Activated CD8-positive, alpha-beta T cell treated with anti-CD3 and anti-CD28 coated beads for 36 hours (primary cell): ENCODE results near the gene DNAH9. TPM values are rescaled to one million over a fixed set of nuclear protein-coding genes. Genes with fewer than 3 reads are reported as not detected.

Source experiments
- ATAC-seq: fragments of 200-7000 bp; cut with Tn5 transposase; one replicate; pipeline ENCODE4 v1.10.0; 2021; ENCODE audit warnings: mild to moderate bottlenecking, moderate library complexity
- CTCF ChIA-PET: fragments of 350-600 bp; sonication (Branson Sonifier 250); formaldehyde crosslinking; loops from one replicate; lab custom pipeline; 2021; ENCODE audit warnings: antibody characterized with exemption; lab: Charles Lee
- POLR2A ChIA-PET: fragments of 350-600 bp; sonication (Branson Sonifier 250); formaldehyde crosslinking; loops from one replicate; lab custom pipeline; 2021; ENCODE audit warnings: antibody characterized with exemption; lab: Charles Lee
- DNase-seq: peaks from one replicate; pipeline ENCODE4 v3.0.0-alpha.2; 2020
- H3K27ac Mint-ChIP-seq: one replicate; pipeline ENCODE4 v1.8.0; 2021; ENCODE audit warnings: mild to moderate bottlenecking, mixed read lengths
- H3K27me3 Mint-ChIP-seq: one replicate; pipeline ENCODE4 v1.8.0; 2021; ENCODE audit warnings: mixed read lengths
- H3K36me3 Mint-ChIP-seq: one replicate; pipeline ENCODE4 v1.8.0; 2021; ENCODE audit warnings: low read depth, mixed read lengths
- H3K4me1 Mint-ChIP-seq: one replicate; pipeline ENCODE4 v1.8.0; 2021; ENCODE audit warnings: low read depth, mixed read lengths
- H3K4me3 Mint-ChIP-seq: one replicate; pipeline ENCODE4 v1.8.0; 2021; ENCODE audit warnings: mild to moderate bottlenecking, moderate library complexity, mixed read lengths
- H3K9me3 Mint-ChIP-seq: one replicate; pipeline ENCODE4 v1.8.0; 2021; ENCODE audit warnings: mixed read lengths
- CTCF ChIP-seq: fragments of 200-600 bp; IDR thresholded peaks from one replicate; pipeline ENCODE4 v1.8.0; 2022; ENCODE audit warnings: antibody characterized with exemption, mild to moderate bottlenecking
- intact Hi-C: fragments of 100-400 bp; cut with micrococcal nuclease; formaldehyde crosslinking; loops from one replicate; pipeline ENCODE4 v1.10.0; 2022
- total RNA-seq, 2 experiments: library from RNA; stranded (reverse); gene quantifications; one replicate each; pipeline ENCODE4 v1.2.3, GENCODE V29; 2021

DNAH9 gene
- total RNA-seq, 2 experiments from 2014 or later: not detected

GRCh38 chr17:11986179-11986941 is 388.1 kb downstream of the DNAH9 start:
- Mint-ChIP-seq H3K9me3 (no peaks in the 10 kb centered on the region), H3K27ac (no peak overlapping the region), H3K4me3 (no peak overlapping the region), H3K27me3 (no peaks in the 10 kb centered on the region), H3K4me1 (peaks cover 3% of the 10 kb centered on the region), H3K36me3 (peaks cover 58% of the 10 kb centered on the region)
- intact Hi-C loops: no loop called here
- TF ChIP-seq CTCF: no peak
- POLR2A ChIA-PET: no interaction called here
- ATAC-seq (no peak), DNase-seq (no peak)
- CTCF ChIA-PET: interaction anchor here (0.8 to 1.5 kb wide), 6 partner anchors 9 to 114 kb away, joined by 3 to 7 read pairs (median 3); partner anchors contain the start of gene ZNF18

GRCh38 chr17:11986942-11987329 is 388.7 kb downstream of the DNAH9 start:
- TF ChIP-seq CTCF: peak; percentile 54
- ATAC-seq (no peak), DNase-seq (no peak)
- H3K4me1 Mint-ChIP-seq: peaks cover 3% of the 10 kb centered on the region
- H3K9me3 Mint-ChIP-seq: no peaks in the 10 kb centered on the region
- intact Hi-C loops: no loop called here
- H3K27me3 Mint-ChIP-seq: no peaks in the 10 kb centered on the region
- no peak overlapping the region for H3K4me3 Mint-ChIP-seq
- no peak overlapping the region for H3K27ac Mint-ChIP-seq
- ChIA-PET CTCF (interaction anchor here (0.8 to 1.5 kb wide), 6 partner anchors 9 to 115 kb away, joined by 3 to 7 read pairs (median 3); partner anchors contain the start of gene ZNF18), POLR2A (no interaction called here)
- peaks cover 57% of the 10 kb centered on the region for H3K36me3 Mint-ChIP-seq

- ChIA-PET CTCF (no interaction called here), POLR2A (interaction anchor here (1.3 to 1.5 kb wide), 2 partner anchors 16 to 34 kb away, joined by 3 to 4 read pairs; no protein-coding TSS in a partner anchor)
- TF ChIP-seq CTCF: no peak
These were observed 392.2 kb downstream of the DNAH9 start for GRCh38 chr17:11990363-11990983.

GRCh38 chr17:11991461-11991860 is 393.2 kb downstream of the DNAH9 start:
- H3K36me3 Mint-ChIP-seq: peaks cover 43% of the 10 kb centered on the region
- DNase-seq: no peak
- no peak for ATAC-seq
- TF ChIP-seq CTCF: no peak
- H3K4me3 Mint-ChIP-seq: no peak overlapping the region
- ChIA-PET CTCF (no interaction called here), POLR2A (interaction anchor here (1.3 to 1.5 kb wide), 2 partner anchors 15 to 33 kb away, joined by 3 to 4 read pairs; no protein-coding TSS in a partner anchor)
- no peaks in the 10 kb centered on the region for H3K9me3 Mint-ChIP-seq
- intact Hi-C loops: no loop called here
- no peaks in the 10 kb centered on the region for H3K27me3 Mint-ChIP-seq
- peaks cover 10% of the 10 kb centered on the region for H3K4me1 Mint-ChIP-seq
- H3K27ac Mint-ChIP-seq: no peak overlapping the region

More at GRCh38 chr17:11990363-11990983, 392.2 kb downstream of the DNAH9 start:
- Mint-ChIP-seq H3K27me3 (no peaks in the 10 kb centered on the region), H3K9me3 (no peaks in the 10 kb centered on the region), H3K36me3 (peaks cover 46% of the 10 kb centered on the region), H3K4me1 (peaks cover 5% of the 10 kb centered on the region), H3K27ac (no peak overlapping the region), H3K4me3 (no peak overlapping the region)
- ATAC-seq (no peak), DNase-seq (no peak)
- intact Hi-C loops: no loop called here
